ENCODE measurements around the gene AFF2.

Gene AFF2

GRCh38 chrX:148530464-148531077, 30.2 kb downstream of the AFF2 start:
- H3K4me3 ChIP-seq (ENCODE audit: control insufficient read depth, low read depth, low read length): no peak overlapping the region
- peak; percentile 59 for TF ChIP-seq CTCF (IDR thresholded peaks at IDR 0.05; ENCODE audit: control insufficient read depth, insufficient read depth, low read depth, low read length, missing control alignments)
- DNase-seq (ENCODE audit: low read depth): peak; percentile 2

GRCh38 chrX:148534291-148534690, 33.9 kb downstream of the AFF2 start:
- H3K4me3 ChIP-seq (ENCODE audit: control insufficient read depth, low read depth, low read length): no peak overlapping the region
- TF ChIP-seq CTCF (IDR thresholded peaks at IDR 0.05; ENCODE audit: control insufficient read depth, insufficient read depth, low read depth, low read length, missing control alignments): no peak
- no peak for DNase-seq (ENCODE audit: low read depth)

GRCh38 chrX:148535639-148536038, 35.2 kb downstream of the AFF2 start:
- no peak overlapping the region for H3K4me3 ChIP-seq (ENCODE audit: control insufficient read depth, low read depth, low read length)
- no peak for TF ChIP-seq CTCF (IDR thresholded peaks at IDR 0.05; ENCODE audit: control insufficient read depth, insufficient read depth, low read depth, low read length, missing control alignments)
- no peak for DNase-seq (ENCODE audit: low read depth)

- no peak for DNase-seq (ENCODE audit: low read depth)
- H3K4me3 ChIP-seq (ENCODE audit: control insufficient read depth, low read depth, low read length): no peak overlapping the region
- no peak for TF ChIP-seq CTCF (IDR thresholded peaks at IDR 0.05; ENCODE audit: control insufficient read depth, insufficient read depth, low read depth, low read length, missing control alignments)
These were observed 36.5 kb downstream of the AFF2 start for GRCh38 chrX:148536961-148537360.

GRCh38 chrX:148537556-148538182, 37.3 kb downstream of the AFF2 start:
- DNase-seq (ENCODE audit: low read depth): no peak
- no peak overlapping the region for H3K4me3 ChIP-seq (ENCODE audit: control insufficient read depth, low read depth, low read length)
- no peak for TF ChIP-seq CTCF (IDR thresholded peaks at IDR 0.05; ENCODE audit: control insufficient read depth, insufficient read depth, low read depth, low read length, missing control alignments)

- H3K4me3 ChIP-seq (ENCODE audit: control insufficient read depth, low read depth, low read length): no peak overlapping the region
- DNase-seq (ENCODE audit: low read depth): no peak
- no peak for TF ChIP-seq CTCF (IDR thresholded peaks at IDR 0.05; ENCODE audit: control insufficient read depth, insufficient read depth, low read depth, low read length, missing control alignments)
These were observed 38.2 kb downstream of the AFF2 start for GRCh38 chrX:148538582-148538981.
